GM19324 (cell line): ENCODE results near the gene ONECUT2.

Experiments used
- ATAC-seq: cut with Tn5 transposase; IDR thresholded peaks from one replicate; pipeline ENCODE4 v1.9.1; 2021; ENCODE audit warnings: mild to moderate bottlenecking, moderate library complexity; ENCODE audit not compliant: unreplicated experiment, low FRiP score

ONECUT2 gene

GRCh38 chr18:57443247-57443646 lies 8.1 kb downstream of the ONECUT2 start:
- ATAC-seq: no peak

- ATAC-seq: no peak
Observed at GRCh38 chr18:57443702-57444101, 8.5 kb downstream of the ONECUT2 start.

GRCh38 chr18:57444301-57444759 lies 9.2 kb downstream of the ONECUT2 start:
- no peak for ATAC-seq

- ATAC-seq: no peak
Observed at GRCh38 chr18:57445488-57446319, 10.5 kb downstream of the ONECUT2 start.

- no peak for ATAC-seq
Observed at GRCh38 chr18:57446322-57446721, 11.1 kb downstream of the ONECUT2 start.

- no peak for ATAC-seq
Observed at GRCh38 chr18:57447154-57447621, 12.0 kb downstream of the ONECUT2 start.

- ATAC-seq: no peak
Observed at GRCh38 chr18:57455576-57456129, 20.5 kb downstream of the ONECUT2 start.

GRCh38 chr18:57461652-57462269 lies 26.6 kb downstream of the ONECUT2 start:
- ATAC-seq: no peak

GRCh38 chr18:57466307-57466706 lies 31.1 kb downstream of the ONECUT2 start:
- ATAC-seq: no peak

- ATAC-seq: no peak
Observed at GRCh38 chr18:57466745-57467409, 31.7 kb downstream of the ONECUT2 start.

GRCh38 chr18:57469884-57470283 lies 34.7 kb downstream of the ONECUT2 start:
- no peak for ATAC-seq

GRCh38 chr18:57475408-57475807 lies 40.2 kb downstream of the ONECUT2 start:
- no peak for ATAC-seq

- no peak for ATAC-seq
Observed at GRCh38 chr18:57475903-57476302, 40.7 kb downstream of the ONECUT2 start.

GRCh38 chr18:57480733-57481132 lies 45.6 kb downstream of the ONECUT2 start:
- ATAC-seq: no peak

GRCh38 chr18:57497372-57498294 lies 62.5 kb downstream of the ONECUT2 start:
- ATAC-seq: no peak

GRCh38 chr18:57498682-57499256 lies 63.6 kb downstream of the ONECUT2 start:
- ATAC-seq: no peak

GRCh38 chr18:57502624-57503023 lies 67.5 kb downstream of the ONECUT2 start:
- ATAC-seq: no peak

GRCh38 chr18:57505231-57505630 lies 70.1 kb downstream of the ONECUT2 start:
- ATAC-seq: no peak

- ATAC-seq: no peak
Observed at GRCh38 chr18:57516056-57516455, 80.9 kb downstream of the ONECUT2 start.

- ATAC-seq: no peak
Observed at GRCh38 chr18:57518533-57518932, 83.4 kb downstream of the ONECUT2 start.
